ENCODE measurements around the gene TRIM7. TPM values are rescaled to one million over a fixed set of nuclear protein-coding genes. Genes with fewer than 3 reads are reported as not detected.

The TRIM7 gene
- total and polyA plus RNA-seq, 9 of the 15 experiments (the other 6 are each of a cell fraction or from before 2014, with no cell fraction given): 2.6 to 14.9 (median 8.9) TPM

DNA sequence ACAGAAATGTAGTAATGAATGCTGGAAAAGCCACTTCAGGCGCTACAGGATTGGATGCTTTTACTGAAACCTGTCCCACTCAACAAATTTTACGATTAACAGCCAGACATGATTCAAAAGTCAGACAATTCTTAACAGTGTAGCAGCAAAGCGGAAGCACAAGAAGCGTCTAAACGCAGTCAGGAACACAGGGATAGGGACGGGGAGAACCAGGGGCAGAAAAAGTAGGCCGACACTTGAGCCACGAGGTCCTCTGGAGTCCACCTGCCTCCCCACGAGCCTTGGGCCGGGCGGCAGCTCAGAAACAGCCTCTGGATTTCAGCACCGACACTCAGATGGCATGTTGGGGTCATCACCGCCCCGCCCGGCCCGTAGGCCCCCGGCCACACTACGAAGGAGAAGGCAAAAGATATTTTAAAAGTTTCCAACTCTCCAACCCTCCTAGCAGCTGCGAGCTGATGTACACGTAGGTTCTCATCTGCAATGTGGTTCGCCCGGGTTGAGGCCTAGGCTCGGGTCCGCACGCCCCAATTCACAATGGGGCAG, 38.1 kb upstream of the TRIM7 start (continued):
- TF ChIP-seq, protein P1, sequence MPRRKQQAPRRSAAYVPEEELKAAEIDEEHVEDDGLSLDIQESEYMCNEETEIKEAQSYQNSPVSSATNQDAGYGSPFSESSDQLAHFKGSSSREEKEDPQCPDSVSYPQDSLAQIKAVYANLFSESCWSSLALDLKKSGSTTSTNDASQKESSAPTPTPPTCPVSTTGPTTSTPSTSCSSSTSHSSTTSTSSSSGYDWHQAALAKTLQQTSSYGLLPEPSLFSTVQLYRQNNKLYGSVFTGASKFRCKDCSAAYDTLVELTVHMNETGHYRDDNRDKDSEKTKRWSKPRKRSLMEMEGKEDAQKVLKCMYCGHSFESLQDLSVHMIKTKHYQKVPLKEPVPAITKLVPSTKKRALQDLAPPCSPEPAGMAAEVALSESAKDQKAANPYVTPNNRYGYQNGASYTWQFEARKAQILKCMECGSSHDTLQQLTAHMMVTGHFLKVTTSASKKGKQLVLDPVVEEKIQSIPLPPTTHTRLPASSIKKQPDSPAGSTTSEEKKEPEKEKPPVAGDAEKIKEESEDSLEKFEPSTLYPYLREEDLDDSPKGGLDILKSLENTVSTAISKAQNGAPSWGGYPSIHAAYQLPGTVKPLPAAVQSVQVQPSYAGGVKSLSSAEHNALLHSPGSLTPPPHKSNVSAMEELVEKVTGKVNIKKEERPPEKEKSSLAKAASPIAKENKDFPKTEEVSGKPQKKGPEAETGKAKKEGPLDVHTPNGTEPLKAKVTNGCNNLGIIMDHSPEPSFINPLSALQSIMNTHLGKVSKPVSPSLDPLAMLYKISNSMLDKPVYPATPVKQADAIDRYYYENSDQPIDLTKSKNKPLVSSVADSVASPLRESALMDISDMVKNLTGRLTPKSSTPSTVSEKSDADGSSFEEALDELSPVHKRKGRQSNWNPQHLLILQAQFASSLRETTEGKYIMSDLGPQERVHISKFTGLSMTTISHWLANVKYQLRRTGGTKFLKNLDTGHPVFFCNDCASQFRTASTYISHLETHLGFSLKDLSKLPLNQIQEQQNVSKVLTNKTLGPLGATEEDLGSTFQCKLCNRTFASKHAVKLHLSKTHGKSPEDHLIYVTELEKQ (CRISPR knock-in tag; IDR thresholded peaks at IDR 0.05): no peak
- no peak; the same call in 1 of the 2 replicates for TF ChIP-seq ZFX (CRISPR knock-in tag; IDR thresholded peaks at IDR 0.05)
- no peak for TF ChIP-seq ZNF644 (tag; IDR thresholded peaks at IDR 0.05; ENCODE audit: low read depth)
- no peak for TF ChIP-seq ZNF696 (CRISPR knock-in tag; conservative IDR thresholded peaks at IDR 0.05)
- 0 out of 2 replicates have a peak, but pooled peaks have one; percentile 29 for TF ChIP-seq FOXP1 (CRISPR knock-in tag; IDR thresholded peaks at IDR 0.05)
- no peak for TF ChIP-seq SIN3B (IDR thresholded peaks at IDR 0.05; ENCODE audit: low read depth)
- TF ChIP-seq, protein P2, sequence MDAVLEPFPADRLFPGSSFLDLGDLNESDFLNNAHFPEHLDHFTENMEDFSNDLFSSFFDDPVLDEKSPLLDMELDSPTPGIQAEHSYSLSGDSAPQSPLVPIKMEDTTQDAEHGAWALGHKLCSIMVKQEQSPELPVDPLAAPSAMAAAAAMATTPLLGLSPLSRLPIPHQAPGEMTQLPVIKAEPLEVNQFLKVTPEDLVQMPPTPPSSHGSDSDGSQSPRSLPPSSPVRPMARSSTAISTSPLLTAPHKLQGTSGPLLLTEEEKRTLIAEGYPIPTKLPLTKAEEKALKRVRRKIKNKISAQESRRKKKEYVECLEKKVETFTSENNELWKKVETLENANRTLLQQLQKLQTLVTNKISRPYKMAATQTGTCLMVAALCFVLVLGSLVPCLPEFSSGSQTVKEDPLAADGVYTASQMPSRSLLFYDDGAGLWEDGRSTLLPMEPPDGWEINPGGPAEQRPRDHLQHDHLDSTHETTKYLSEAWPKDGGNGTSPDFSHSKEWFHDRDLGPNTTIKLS (IDR thresholded peaks at IDR 0.05; ENCODE audit: borderline replicate concordance, low read depth): no peak
- no peak for TF ChIP-seq TEAD4 (IDR thresholded peaks at IDR 0.05; ENCODE audit: low read length)
- TF ChIP-seq TEAD4 (CRISPR knock-in tag; IDR thresholded peaks at IDR 0.05; ENCODE audit: borderline replicate concordance): peak; percentile 75; the same call in 1 of the 2 replicates
- TF ChIP-seq, protein P3, sequence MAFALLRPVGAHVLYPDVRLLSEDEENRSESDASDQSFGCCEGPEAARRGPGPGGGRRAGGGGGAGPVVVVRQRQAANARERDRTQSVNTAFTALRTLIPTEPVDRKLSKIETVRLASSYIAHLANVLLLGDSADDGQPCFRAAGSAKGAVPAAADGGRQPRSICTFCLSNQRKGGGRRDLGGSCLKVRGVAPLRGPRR (CRISPR knock-in tag; IDR thresholded peaks at IDR 0.05): no peak
- no peak for TF ChIP-seq NBN (IDR thresholded peaks at IDR 0.05; ENCODE audit: low read depth)
- TF ChIP-seq XRCC5 (IDR thresholded peaks at IDR 0.05; ENCODE audit: low read depth, low read length): no peak
- TF ChIP-seq ZNF76 (CRISPR knock-in tag; IDR thresholded peaks at IDR 0.05; ENCODE audit: borderline replicate concordance): no peak
- TF ChIP-seq ZFP1 (CRISPR knock-in tag; IDR thresholded peaks at IDR 0.05): no peak
- no peak for TF ChIP-seq ZFP30 (CRISPR knock-in tag; IDR thresholded peaks at IDR 0.05; ENCODE audit: borderline replicate concordance)
- no peak for TF ChIP-seq ZNF766 (CRISPR knock-in tag; conservative IDR thresholded peaks at IDR 0.05)
- no peak for TF ChIP-seq BCL6 (CRISPR knock-in tag; IDR thresholded peaks at IDR 0.05)
- TF ChIP-seq TEAD1 (CRISPR knock-in tag; IDR thresholded peaks at IDR 0.05): 0 out of 4 replicates have a peak, but pooled peaks of 1 of the 2 experiments have one; percentile 39
- no peak for TF ChIP-seq HEY1 (CRISPR knock-in tag; IDR thresholded peaks at IDR 0.05; ENCODE audit: borderline replicate concordance)
- TF ChIP-seq ZNF79 (CRISPR knock-in tag; IDR thresholded peaks at IDR 0.05; ENCODE audit: low read depth): no peak
- TF ChIP-seq, protein P4, sequence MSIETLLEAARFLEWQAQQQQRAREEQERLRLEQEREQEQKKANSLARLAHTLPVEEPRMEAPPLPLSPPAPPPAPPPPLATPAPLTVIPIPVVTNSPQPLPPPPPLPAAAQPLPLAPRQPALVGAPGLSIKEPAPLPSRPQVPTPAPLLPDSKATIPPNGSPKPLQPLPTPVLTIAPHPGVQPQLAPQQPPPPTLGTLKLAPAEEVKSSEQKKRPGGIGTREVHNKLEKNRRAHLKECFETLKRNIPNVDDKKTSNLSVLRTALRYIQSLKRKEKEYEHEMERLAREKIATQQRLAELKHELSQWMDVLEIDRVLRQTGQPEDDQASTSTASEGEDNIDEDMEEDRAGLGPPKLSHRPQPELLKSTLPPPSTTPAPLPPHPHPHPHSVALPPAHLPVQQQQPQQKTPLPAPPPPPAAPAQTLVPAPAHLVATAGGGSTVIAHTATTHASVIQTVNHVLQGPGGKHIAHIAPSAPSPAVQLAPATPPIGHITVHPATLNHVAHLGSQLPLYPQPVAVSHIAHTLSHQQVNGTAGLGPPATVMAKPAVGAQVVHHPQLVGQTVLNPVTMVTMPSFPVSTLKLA (conservative IDR thresholded peaks at IDR 0.05): no peak
- TF ChIP-seq SRSF3 (IDR thresholded peaks at IDR 0.05; ENCODE audit: insufficient read depth, low read length): 0 out of 2 replicates have a peak, but pooled peaks have one; percentile 19
